Measurements from ENCODE around the gene CEP290. TPM values are rescaled to one million over a fixed set of nuclear protein-coding genes. Genes with fewer than 3 reads are reported as not detected.

The CEP290 gene
- total and polyA plus RNA-seq, 10 of the 15 experiments (the other 5 are each of a cell fraction or from before 2014, with no cell fraction given), result 4.8 to 15.7 (median 10.7) TPM

DNA sequence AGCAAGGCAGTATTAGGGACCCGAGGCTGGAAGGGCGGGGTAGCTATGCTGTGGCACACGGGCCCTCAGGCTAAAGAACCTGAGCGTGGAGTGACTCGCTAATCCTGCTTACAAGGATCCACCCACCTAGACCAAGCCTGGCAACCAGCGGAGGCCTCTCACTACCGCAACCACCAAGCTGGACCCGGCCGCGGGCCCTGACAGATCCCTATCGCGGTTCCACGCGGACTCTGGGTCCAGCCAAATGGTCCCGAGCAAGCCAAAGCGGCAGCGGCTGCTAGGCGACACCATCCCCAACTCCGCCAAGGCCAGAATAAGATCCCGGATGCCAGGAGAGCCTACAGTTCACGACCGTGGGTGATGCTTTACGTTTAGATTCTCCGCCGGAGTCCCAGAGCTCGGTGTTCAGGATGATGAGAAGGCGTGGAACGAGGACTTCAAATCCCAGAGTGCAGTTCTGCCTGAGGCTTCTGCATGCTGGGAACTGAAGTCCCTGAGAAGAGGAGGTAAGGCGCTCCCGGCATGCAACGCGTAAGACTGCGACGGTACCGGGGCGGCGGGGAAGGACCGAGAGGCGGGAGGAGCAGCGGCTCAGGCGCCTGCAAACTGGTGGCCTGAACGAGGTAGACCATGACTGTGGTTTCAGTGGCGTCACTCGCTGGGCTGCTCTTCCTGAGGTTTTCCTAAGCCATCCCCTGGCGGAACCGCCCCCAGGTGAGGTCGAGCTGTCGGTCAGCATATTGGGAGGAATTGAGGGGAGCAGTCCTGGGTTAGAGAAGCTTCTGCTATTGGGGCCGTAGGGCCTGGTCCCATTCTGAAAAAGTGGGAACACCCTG lies at the start of gene CEP290, which contains the start of gene TMTC3 (continued):
- peak; percentile 66; the same call in 1 of the 2 replicates for TF ChIP-seq GABPA (IDR thresholded peaks at IDR 0.05; ENCODE audit: low read depth)
- 0 out of 2 replicates have a peak, but pooled peaks have one; percentile 21 for TF ChIP-seq RCOR1 (conservative IDR thresholded peaks at IDR 0.05; ENCODE audit: low read depth, low read length)
- peak; percentile 53 for TF ChIP-seq ATF7 (IDR thresholded peaks at IDR 0.05; ENCODE audit: low read depth)
- 0 out of 2 replicates have a peak, but pooled peaks have one; percentile 35 for TF ChIP-seq RBBP5 (conservative IDR thresholded peaks at IDR 0.05)
- no peak for TF ChIP-seq SMARCA5 (IDR thresholded peaks at IDR 0.05)
- TF ChIP-seq GATAD2B (conservative IDR thresholded peaks at IDR 0.05; ENCODE audit: low read depth), result 0 out of 2 replicates have a peak, but pooled peaks have one; percentile 5
- TF ChIP-seq SMAD1 (IDR thresholded peaks at IDR 0.05; ENCODE audit: low read depth, partially characterized antibody), result no peak
- peak; percentile 49; the same call in 1 of the 2 replicates for TF ChIP-seq NR2C1 (IDR thresholded peaks at IDR 0.05)
- TF ChIP-seq, protein P1, sequence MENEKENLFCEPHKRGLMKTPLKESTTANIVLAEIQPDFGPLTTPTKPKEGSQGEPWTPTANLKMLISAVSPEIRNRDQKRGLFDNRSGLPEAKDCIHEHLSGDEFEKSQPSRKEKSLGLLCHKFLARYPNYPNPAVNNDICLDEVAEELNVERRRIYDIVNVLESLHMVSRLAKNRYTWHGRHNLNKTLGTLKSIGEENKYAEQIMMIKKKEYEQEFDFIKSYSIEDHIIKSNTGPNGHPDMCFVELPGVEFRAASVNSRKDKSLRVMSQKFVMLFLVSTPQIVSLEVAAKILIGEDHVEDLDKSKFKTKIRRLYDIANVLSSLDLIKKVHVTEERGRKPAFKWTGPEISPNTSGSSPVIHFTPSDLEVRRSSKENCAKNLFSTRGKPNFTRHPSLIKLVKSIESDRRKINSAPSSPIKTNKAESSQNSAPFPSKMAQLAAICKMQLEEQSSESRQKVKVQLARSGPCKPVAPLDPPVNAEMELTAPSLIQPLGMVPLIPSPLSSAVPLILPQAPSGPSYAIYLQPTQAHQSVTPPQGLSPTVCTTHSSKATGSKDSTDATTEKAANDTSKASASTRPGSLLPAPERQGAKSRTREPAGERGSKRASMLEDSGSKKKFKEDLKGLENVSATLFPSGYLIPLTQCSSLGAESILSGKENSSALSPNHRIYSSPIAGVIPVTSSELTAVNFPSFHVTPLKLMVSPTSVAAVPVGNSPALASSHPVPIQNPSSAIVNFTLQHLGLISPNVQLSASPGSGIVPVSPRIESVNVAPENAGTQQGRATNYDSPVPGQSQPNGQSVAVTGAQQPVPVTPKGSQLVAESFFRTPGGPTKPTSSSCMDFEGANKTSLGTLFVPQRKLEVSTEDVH (IDR thresholded peaks at IDR 0.05; ENCODE audit: low read depth, partially characterized antibody), result peak; percentile 75
- TF ChIP-seq, protein P2, sequence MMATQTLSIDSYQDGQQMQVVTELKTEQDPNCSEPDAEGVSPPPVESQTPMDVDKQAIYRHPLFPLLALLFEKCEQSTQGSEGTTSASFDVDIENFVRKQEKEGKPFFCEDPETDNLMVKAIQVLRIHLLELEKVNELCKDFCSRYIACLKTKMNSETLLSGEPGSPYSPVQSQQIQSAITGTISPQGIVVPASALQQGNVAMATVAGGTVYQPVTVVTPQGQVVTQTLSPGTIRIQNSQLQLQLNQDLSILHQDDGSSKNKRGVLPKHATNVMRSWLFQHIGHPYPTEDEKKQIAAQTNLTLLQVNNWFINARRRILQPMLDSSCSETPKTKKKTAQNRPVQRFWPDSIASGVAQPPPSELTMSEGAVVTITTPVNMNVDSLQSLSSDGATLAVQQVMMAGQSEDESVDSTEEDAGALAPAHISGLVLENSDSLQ (IDR thresholded peaks at IDR 0.05), result peak; percentile 53; the same call in 1 of the 2 replicates
- TF ChIP-seq, protein P3, sequence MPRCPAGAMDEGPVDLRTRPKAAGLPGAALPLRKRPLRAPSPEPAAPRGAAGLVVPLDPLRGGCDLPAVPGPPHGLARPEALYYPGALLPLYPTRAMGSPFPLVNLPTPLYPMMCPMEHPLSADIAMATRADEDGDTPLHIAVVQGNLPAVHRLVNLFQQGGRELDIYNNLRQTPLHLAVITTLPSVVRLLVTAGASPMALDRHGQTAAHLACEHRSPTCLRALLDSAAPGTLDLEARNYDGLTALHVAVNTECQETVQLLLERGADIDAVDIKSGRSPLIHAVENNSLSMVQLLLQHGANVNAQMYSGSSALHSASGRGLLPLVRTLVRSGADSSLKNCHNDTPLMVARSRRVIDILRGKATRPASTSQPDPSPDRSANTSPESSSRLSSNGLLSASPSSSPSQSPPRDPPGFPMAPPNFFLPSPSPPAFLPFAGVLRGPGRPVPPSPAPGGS (IDR thresholded peaks at IDR 0.05; ENCODE audit: borderline replicate concordance, insufficient read depth, low read depth, low read length, poor library complexity, severe bottlenecking), result peak; percentile 37
- TF ChIP-seq, protein P4, sequence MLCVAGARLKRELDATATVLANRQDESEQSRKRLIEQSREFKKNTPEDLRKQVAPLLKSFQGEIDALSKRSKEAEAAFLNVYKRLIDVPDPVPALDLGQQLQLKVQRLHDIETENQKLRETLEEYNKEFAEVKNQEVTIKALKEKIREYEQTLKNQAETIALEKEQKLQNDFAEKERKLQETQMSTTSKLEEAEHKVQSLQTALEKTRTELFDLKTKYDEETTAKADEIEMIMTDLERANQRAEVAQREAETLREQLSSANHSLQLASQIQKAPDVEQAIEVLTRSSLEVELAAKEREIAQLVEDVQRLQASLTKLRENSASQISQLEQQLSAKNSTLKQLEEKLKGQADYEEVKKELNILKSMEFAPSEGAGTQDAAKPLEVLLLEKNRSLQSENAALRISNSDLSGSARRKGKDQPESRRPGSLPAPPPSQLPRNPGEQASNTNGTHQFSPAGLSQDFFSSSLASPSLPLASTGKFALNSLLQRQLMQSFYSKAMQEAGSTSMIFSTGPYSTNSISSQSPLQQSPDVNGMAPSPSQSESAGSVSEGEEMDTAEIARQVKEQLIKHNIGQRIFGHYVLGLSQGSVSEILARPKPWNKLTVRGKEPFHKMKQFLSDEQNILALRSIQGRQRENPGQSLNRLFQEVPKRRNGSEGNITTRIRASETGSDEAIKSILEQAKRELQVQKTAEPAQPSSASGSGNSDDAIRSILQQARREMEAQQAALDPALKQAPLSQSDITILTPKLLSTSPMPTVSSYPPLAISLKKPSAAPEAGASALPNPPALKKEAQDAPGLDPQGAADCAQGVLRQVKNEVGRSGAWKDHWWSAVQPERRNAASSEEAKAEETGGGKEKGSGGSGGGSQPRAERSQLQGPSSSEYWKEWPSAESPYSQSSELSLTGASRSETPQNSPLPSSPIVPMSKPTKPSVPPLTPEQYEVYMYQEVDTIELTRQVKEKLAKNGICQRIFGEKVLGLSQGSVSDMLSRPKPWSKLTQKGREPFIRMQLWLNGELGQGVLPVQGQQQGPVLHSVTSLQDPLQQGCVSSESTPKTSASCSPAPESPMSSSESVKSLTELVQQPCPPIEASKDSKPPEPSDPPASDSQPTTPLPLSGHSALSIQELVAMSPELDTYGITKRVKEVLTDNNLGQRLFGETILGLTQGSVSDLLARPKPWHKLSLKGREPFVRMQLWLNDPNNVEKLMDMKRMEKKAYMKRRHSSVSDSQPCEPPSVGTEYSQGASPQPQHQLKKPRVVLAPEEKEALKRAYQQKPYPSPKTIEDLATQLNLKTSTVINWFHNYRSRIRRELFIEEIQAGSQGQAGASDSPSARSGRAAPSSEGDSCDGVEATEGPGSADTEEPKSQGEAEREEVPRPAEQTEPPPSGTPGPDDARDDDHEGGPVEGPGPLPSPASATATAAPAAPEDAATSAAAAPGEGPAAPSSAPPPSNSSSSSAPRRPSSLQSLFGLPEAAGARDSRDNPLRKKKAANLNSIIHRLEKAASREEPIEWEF (IDR thresholded peaks at IDR 0.05; ENCODE audit: insufficient replicate concordance, low read depth, low read length), result no peak
- TF ChIP-seq, protein P5, sequence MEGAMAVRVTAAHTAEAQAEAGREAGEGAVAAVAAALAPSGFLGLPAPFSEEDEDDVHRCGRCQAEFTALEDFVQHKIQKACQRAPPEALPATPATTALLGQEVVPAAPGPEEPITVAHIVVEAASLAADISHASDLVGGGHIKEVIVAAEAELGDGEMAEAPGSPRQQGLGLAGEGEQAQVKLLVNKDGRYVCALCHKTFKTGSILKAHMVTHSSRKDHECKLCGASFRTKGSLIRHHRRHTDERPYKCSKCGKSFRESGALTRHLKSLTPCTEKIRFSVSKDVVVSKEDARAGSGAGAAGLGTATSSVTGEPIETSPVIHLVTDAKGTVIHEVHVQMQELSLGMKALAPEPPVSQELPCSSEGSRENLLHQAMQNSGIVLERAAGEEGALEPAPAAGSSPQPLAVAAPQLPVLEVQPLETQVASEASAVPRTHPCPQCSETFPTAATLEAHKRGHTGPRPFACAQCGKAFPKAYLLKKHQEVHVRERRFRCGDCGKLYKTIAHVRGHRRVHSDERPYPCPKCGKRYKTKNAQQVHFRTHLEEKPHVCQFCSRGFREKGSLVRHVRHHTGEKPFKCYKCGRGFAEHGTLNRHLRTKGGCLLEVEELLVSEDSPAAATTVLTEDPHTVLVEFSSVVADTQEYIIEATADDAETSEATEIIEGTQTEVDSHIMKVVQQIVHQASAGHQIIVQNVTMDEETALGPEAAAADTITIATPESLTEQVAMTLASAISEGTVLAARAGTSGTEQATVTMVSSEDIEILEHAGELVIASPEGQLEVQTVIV (IDR thresholded peaks at IDR 0.05; ENCODE audit: borderline replicate concordance, partially characterized antibody), result peak; percentile 100
- peak; percentile 100 for TF ChIP-seq SIX5 (IDR thresholded peaks at IDR 0.05; ENCODE audit: low read depth, low read length, severe bottlenecking)
- peak; percentile 66 to 70; a peak in 3 of 4 replicates for TF ChIP-seq IKZF2 (IDR thresholded peaks at IDR 0.05)

Measured in GM12878 (cell line).